22Rv1 (cell line): Measurements from ENCODE around the gene MKRN2OS.

Source experiments
- CTCF ChIP-seq: fragments of 450-650 bp; IDR thresholded peaks from 2 replicates; pipeline ENCODE4 v1.5.1; 2017; ENCODE audit warnings: mild to moderate bottlenecking
- ZFX ChIP-seq: fragments of 450-650 bp; IDR thresholded peaks from 2 replicates; pipeline ENCODE4 v1.6.1; 2017; ENCODE audit warnings: antibody characterized with exemption, borderline replicate concordance

GRCh38 chr3:12516873-12517272 lies 28.4 kb downstream of the MKRN2OS start:
- TF ChIP-seq CTCF: no peak
- TF ChIP-seq ZFX: no peak
